H9 (cell line): Measurements from ENCODE around the gene ZSWIM9. TPM values are rescaled to one million over a fixed set of nuclear protein-coding genes. Genes with fewer than 3 reads are reported as not detected.

Experiments
- DNase-seq: peaks from one replicate; pipeline ENCODE4 v3.0.0-alpha.2; 2017
- H2AFZ ChIP-seq: one replicate; pipeline ENCODE4 v1.6.1; 2013; ENCODE audit warnings: mild to moderate bottlenecking, low read length, control low read depth, moderate library complexity
- H2AK5ac ChIP-seq: 2 replicates; pipeline ENCODE4 v1.6.1; 2013; ENCODE audit warnings: low read length, control low read depth, mixed read lengths; ENCODE audit not compliant: insufficient read length
- H2BK120ac ChIP-seq: one replicate; pipeline ENCODE4 v1.6.1; 2013; ENCODE audit warnings: low read depth, mild to moderate bottlenecking, low read length, control low read depth, inconsistent platforms; ENCODE audit not compliant: poor library complexity, severe bottlenecking
- H2BK12ac ChIP-seq: 2 replicates; pipeline ENCODE4 v1.6.1; 2013; ENCODE audit warnings: low read length, control low read depth, mixed read lengths, low read depth; ENCODE audit not compliant: insufficient read length
- H2BK15ac ChIP-seq: 2 replicates; pipeline ENCODE4 v1.6.1; 2013; ENCODE audit warnings: low read depth, low read length, control low read depth
- H2BK20ac ChIP-seq: one replicate; pipeline ENCODE4 v1.6.1; 2013; ENCODE audit warnings: low read depth, mild to moderate bottlenecking, low read length, control low read depth, inconsistent platforms; ENCODE audit not compliant: poor library complexity, severe bottlenecking
- H2BK5ac ChIP-seq: 2 replicates; pipeline ENCODE4 v1.6.1; 2013; ENCODE audit warnings: low read length, control low read depth, mixed read lengths; ENCODE audit not compliant: insufficient read length
- H3K14ac ChIP-seq: 2 replicates; pipeline ENCODE4 v1.6.1; 2013; ENCODE audit warnings: low read length, control low read depth; ENCODE audit not compliant: insufficient read depth
- H3K18ac ChIP-seq: 2 replicates; pipeline ENCODE4 v1.6.1; 2013; ENCODE audit warnings: low read depth, mild to moderate bottlenecking, mixed read lengths, low read length, control low read depth; ENCODE audit not compliant: insufficient read length
- H3K23ac ChIP-seq: 2 replicates; pipeline ENCODE4 v1.6.1; 2013; ENCODE audit warnings: low read length, control low read depth, mixed read lengths, low read depth; ENCODE audit not compliant: insufficient read length
- H3K23me2 ChIP-seq: 2 replicates; pipeline ENCODE4 v1.6.1; 2013; ENCODE audit warnings: low read depth, mild to moderate bottlenecking, mixed read lengths, low read length, control low read depth; ENCODE audit not compliant: insufficient read length, poor library complexity, severe bottlenecking
- H3K27ac ChIP-seq: 2 replicates; pipeline ENCODE4 v1.5.1; 2013; ENCODE audit warnings: low read length, control low read depth, mixed read lengths, low read depth; ENCODE audit not compliant: insufficient read length
- H3K27me3 ChIP-seq: 2 replicates; pipeline ENCODE4 v1.6.1; 2013; ENCODE audit warnings: low read length, control low read depth, inconsistent platforms; ENCODE audit not compliant: insufficient read depth
- H3K4ac ChIP-seq: 2 replicates; pipeline ENCODE4 v1.6.1; 2013; ENCODE audit warnings: low read depth, mild to moderate bottlenecking, control low read depth, inconsistent platforms, low read length, moderate library complexity
- H3K4me1 ChIP-seq: 2 replicates; pipeline ENCODE4 v1.6.1; 2013; ENCODE audit warnings: low read length, control low read depth, inconsistent platforms; ENCODE audit not compliant: insufficient read depth
- H3K4me2 ChIP-seq: 2 replicates; pipeline ENCODE4 v1.6.1; 2013; ENCODE audit warnings: low read length, control low read depth, mixed read lengths; ENCODE audit not compliant: insufficient read length, insufficient read depth
- H3K56ac ChIP-seq: 2 replicates; pipeline ENCODE4 v1.6.1; 2013; ENCODE audit warnings: low read depth, mild to moderate bottlenecking, mixed read lengths, low read length, control low read depth; ENCODE audit not compliant: insufficient read length
- H3K79me1 ChIP-seq: 2 replicates; pipeline ENCODE4 v1.6.1; 2013; ENCODE audit warnings: low read depth, mild to moderate bottlenecking, moderate library complexity, low read length, control low read depth, inconsistent platforms; ENCODE audit not compliant: insufficient read depth, poor library complexity, severe bottlenecking
- H3K79me2 ChIP-seq: 2 replicates; pipeline ENCODE4 v1.6.1; 2013; ENCODE audit warnings: low read length, control low read depth, inconsistent platforms; ENCODE audit not compliant: insufficient read depth
- H3K9ac ChIP-seq: 2 replicates; pipeline ENCODE4 v1.6.1; 2013; ENCODE audit warnings: low read length, control low read depth, mixed read lengths; ENCODE audit not compliant: insufficient read length; ENCODE audit errors: extremely low read depth
- H3K9me3 ChIP-seq: one replicate; pipeline ENCODE4 v1.6.1; 2013; ENCODE audit warnings: low read depth, low read length, inconsistent platforms; ENCODE audit not compliant: control insufficient read depth
- H3T11ph ChIP-seq: one replicate; pipeline ENCODE4 v1.6.1; 2013; ENCODE audit warnings: mild to moderate bottlenecking, low read length, control low read depth, inconsistent platforms
- H4K20me1 ChIP-seq: one replicate; pipeline ENCODE4 v1.6.1; 2013; ENCODE audit not compliant: control insufficient read depth, insufficient read length, insufficient read depth
- H4K5ac ChIP-seq: 2 replicates; pipeline ENCODE4 v1.6.1; 2013; ENCODE audit warnings: low read depth, mild to moderate bottlenecking, mixed read lengths, low read length, control low read depth; ENCODE audit not compliant: insufficient read length
- H4K8ac ChIP-seq: replicated peaks from 2 replicates; pipeline ENCODE4 v1.6.1; 2013; ENCODE audit warnings: low read length, control low read depth, mixed read lengths, low read depth; ENCODE audit not compliant: insufficient read length
- H4K91ac ChIP-seq: 2 replicates; pipeline ENCODE4 v1.6.1; 2013; ENCODE audit warnings: low read depth, mild to moderate bottlenecking, moderate library complexity, mixed read lengths, low read length, control low read depth; ENCODE audit not compliant: insufficient read length
- H3K27ac Mint-ChIP-seq, 3 experiments: 2 replicates in 2 of 3; 3 replicates in 1 of 3; pipeline ENCODE4 v1.8.0; 2020 to 2021; ENCODE audit warnings: mixed read lengths in 3 of 3, mild to moderate bottlenecking in 1 of 3, moderate library complexity in 1 of 3
- H3K27me3 Mint-ChIP-seq: 2 replicates; pipeline ENCODE4 v1.8.0; 2021; ENCODE audit warnings: low read depth, mild to moderate bottlenecking, moderate library complexity, mixed read lengths
- H3K36me3 Mint-ChIP-seq, 3 experiments: 2 replicates in 2 of 3; 3 replicates in 1 of 3; pipeline ENCODE4 v1.8.0; 2020 to 2021; ENCODE audit warnings: low read depth in 3 of 3, mixed read lengths in 3 of 3; ENCODE audit not compliant: insufficient read depth in 1 of 3
- H3K4me1 Mint-ChIP-seq, 2 experiments: 2 replicates each; pipeline ENCODE4 v1.8.0; 2020; ENCODE audit warnings: mixed read lengths in 2 of 2
- H3K4me3 Mint-ChIP-seq, 2 experiments: 2 replicates in 1 of 2; 3 replicates in 1 of 2; pipeline ENCODE4 v1.8.0; 2020 to 2021; ENCODE audit warnings: mild to moderate bottlenecking in 2 of 2, mixed read lengths in 2 of 2, moderate library complexity in 1 of 2
- H3K9me3 Mint-ChIP-seq, 2 experiments: 2 replicates in 1 of 2; 3 replicates in 1 of 2; pipeline ENCODE4 v1.8.0; 2020; ENCODE audit warnings: mild to moderate bottlenecking in 2 of 2, mixed read lengths in 2 of 2, moderate library complexity in 1 of 2
- CTCF ChIP-seq: fragments of 200-600 bp; sonication (generic); conservative IDR thresholded peaks from 3 replicates; pipeline ENCODE4 v1.8.0; 2021; ENCODE audit warnings: antibody characterized with exemption, mild to moderate bottlenecking
- WGBS: extraction: QIAGEN DNeasy Blood & Tissue Kit; methylation state at CpG from one replicate; pipeline ENCODE4 v1.1.7; 2013; ENCODE audit warnings: missing lambda C conversion rate, low lambda C conversion rate, mixed read lengths; ENCODE audit not compliant: insufficient read length; ENCODE audit errors: extremely low coverage; 5-methylcytosine and 5-hydroxymethylcytosine counted together
- total RNA-seq: library from RNA; stranded (reverse); gene quantifications from 2 replicates; pipeline ENCODE4 v1.2.1, GENCODE V29; 2021

Gene ZSWIM9
- total RNA-seq, 1 experiment from 2014 or later: 8.9 TPM

- no peaks in the 10 kb centered on the region; the same call in 1 of the 2 replicates for H3K27me3 Mint-ChIP-seq
Measured at GRCh38 chr19:48133094-48133493, 37.4 kb upstream of the ZSWIM9 start.

More at GRCh38 chr19:48133094-48133493, 37.4 kb upstream of the ZSWIM9 start:
- Histone ChIP-seq H4K5ac (no peak overlapping the region), H3T11ph (no peak overlapping the region), H2AK5ac (no peak overlapping the region), H3K4me2 (no peak overlapping the region), H3K4me1 (no peaks in the 10 kb centered on the region), H2AFZ (no peak overlapping the region), H4K91ac (no peak overlapping the region), H3K56ac (no peak overlapping the region), H2BK20ac (no peak overlapping the region), H4K20me1 (no peaks in the 10 kb centered on the region), H3K79me1 (no peaks in the 10 kb centered on the region), H3K23me2 (no peaks in the 10 kb centered on the region), H3K23ac (no peak overlapping the region), H2BK12ac (no peak overlapping the region), H3K18ac (no peak overlapping the region), H3K14ac (no peak overlapping the region), H2BK120ac (no peak overlapping the region), H3K27me3 (no peaks in the 10 kb centered on the region), H4K8ac (no peak overlapping the region), H3K27ac (no peak overlapping the region), H3K9ac (no peak overlapping the region), H3K4ac (no peak overlapping the region), H2BK5ac (no peak overlapping the region), H3K79me2 (no peaks in the 10 kb centered on the region), H2BK15ac (no peak overlapping the region), H3K9me3 (no peaks in the 10 kb centered on the region)
- Mint-ChIP-seq H3K27ac (peak overlapping the region in 1 of 3 experiments; percentile 79; a peak in 3 of 7 replicates), H3K36me3 (peaks cover 25 to 67% (median 63%) of the 10 kb centered on the region in 3 experiments; a peak in 6 of 7 replicates), H3K4me3 (no peak overlapping the region), H3K9me3 (no peaks in the 10 kb centered on the region), H3K4me1 (no peaks in the 10 kb centered on the region)
- no peak for DNase-seq
- no peak for TF ChIP-seq CTCF
- WGBS: no CpG with 5 or more reads among the region's 6 CpGs
